NCI-H748 (cell line): Measurements from ENCODE around the gene OBP2A.

Source experiments
- DNase-seq: peaks from one replicate; lab custom pipeline; 2025; ENCODE audit not compliant: unreplicated experiment; lab: John Stamatoyannopoulos, UW

Gene OBP2A

GRCh38 chr9:135592331-135592590 is 46.3 kb downstream of the OBP2A start:
- no peak for DNase-seq

- no peak for DNase-seq
Measured at GRCh38 chr9:135592625-135593024, 46.7 kb downstream of the OBP2A start.

- no peak for DNase-seq
Measured at GRCh38 chr9:135596211-135596610, 50.3 kb downstream of the OBP2A start.
